Activated CD4-positive, alpha-beta T cell treated with anti-CD3 and anti-CD28 coated beads, Interleukin-2, Interleukin-6, amounts not matched to agents 100 ng/mL and 50 ng/mL, durations not matched to agents 16 hours and 8 hours (primary cell): Measurements from ENCODE around the gene FBL.
"Not testable (repeated sequence)": the region's sequence is repeated elsewhere in the genome, so short reads cannot be mapped to it uniquely, and the experiment has no call there.

Source experiments
- DNase-seq: peaks from one replicate; pipeline ENCODE4 v3.0.0-alpha.2; 2020

FBL gene

GRCh38 chr19:39819786-39820185 lies 26.4 kb downstream of the FBL start:
- no peak for DNase-seq

DNA sequence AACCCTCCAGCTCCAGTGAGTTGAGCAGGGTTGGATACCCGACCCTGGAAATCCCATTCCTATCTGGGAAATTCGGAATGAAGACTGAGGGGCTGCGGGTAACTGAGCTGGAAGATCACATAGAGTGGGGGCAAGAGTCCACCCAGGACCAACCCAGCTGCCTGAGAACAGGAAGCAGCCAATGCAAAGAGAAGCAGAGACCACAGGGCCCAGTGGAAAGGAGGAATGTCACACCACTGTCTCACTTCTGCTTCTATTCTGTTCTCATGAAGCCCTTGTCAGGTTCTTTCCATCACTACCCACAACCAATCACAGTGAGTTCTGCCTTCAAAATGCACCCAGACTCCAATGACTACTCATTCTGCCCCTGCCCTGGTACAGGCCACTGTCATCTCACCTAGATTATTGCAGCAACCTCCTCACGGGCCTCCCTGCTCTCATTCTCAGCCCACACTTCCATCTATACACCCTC lies 27.5 kb downstream of the FBL start:
- DNase-seq, result no peak

DNA sequence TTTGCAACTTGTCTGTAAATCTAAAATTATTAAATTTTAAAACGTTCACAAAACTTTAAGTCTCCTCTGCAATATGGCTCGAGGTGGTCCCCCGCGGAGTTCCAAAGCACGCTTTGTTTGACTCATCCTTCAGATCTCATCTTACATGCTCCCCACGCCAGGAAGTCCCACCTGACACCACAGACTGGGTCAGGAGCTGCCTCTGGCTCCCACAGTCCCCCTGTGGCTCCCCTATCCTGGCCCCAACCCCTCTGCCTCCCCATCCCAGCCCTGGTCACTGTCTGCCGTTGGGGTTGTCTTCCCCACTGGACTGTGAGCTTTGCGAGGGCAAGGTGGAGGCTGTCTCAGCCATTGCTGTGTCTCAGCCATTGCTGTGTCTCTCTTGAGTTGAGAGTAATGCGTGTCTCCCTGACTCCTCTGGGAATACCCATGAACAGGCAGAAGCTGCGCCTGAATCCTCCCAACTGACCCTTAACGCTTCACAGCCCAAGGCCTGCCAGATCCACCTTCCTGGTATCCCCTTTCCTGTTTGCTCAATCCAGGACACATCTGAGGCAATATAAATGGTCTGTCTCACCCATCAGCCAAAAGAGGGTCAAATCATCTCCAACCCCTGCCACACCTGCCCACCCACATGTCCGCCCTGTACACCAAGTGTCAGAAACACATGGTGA lies 28.2 kb downstream of the FBL start:
- no peak for DNase-seq

- no peak for DNase-seq
Measured at GRCh38 chr19:39816287-39817048, 29.7 kb downstream of the FBL start.

DNA sequence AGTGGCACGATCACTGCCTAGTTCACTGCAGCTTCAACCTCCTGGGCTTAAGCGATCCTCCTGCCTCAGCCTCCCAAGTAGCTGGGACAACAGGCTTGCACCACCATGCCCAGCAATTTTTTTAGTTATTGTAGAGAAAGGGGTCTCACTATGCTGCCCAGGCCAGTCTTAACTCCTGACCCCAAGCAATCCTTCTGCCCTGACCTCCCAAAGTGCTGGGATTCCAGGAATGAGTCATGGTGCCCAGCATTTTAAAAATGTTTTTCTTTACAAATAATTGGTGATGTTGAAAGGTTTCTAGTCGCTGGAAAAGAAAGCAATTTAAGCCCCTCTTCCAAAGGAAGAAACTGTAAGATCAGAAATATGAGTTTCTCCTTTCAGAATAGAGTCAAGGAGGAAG lies 31.6 kb downstream of the FBL start:
- no peak for DNase-seq

DNA sequence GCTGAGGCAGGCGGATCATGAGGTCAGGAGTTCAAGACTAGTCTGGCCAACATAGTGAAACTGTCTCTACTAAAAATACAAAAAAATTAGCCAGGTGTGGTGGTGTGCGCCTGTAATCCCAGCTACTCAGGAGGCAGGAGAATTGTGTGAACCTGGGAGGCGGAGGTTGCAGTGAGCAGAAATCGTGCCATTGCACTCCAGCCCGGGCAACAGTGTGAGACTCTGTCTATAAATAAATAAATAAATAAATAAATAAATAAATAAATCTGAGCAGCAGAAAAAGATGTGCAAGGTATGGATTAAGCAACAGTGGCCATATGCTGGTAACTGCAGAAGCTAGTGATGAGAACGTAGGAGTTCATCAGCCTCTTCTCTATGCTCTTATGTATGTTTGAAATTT lies 32.1 kb downstream of the FBL start:
- DNase-seq, result not testable (repeated sequence)

GRCh38 chr19:39813264-39813993 lies 32.8 kb downstream of the FBL start:
- DNase-seq, result no peak

GRCh38 chr19:39811064-39811463 lies 35.1 kb downstream of the FBL start:
- DNase-seq, result no peak

GRCh38 chr19:39810424-39810823 lies 35.8 kb downstream of the FBL start:
- DNase-seq, result no peak

- no peak for DNase-seq
Measured at GRCh38 chr19:39809368-39809767, 36.8 kb downstream of the FBL start.

DNA sequence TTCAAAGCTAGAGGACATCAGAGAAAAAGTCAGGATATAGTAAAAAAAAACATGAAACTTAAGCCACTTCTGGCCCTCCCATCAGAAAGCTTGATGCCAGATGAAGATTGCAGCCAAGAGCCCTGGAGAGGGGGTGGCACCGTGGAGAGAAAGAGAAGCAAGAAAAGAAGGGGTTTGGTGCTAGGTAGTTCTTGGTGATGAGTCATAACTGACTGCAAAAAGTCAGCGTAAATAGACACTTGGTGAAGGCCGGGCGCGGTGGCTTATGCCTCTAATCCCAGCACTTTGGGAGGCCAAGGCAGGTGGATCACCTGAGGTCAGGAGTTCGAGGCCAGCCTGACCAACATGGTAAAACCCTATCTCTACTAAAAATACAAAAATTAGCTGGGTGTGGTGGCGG lies 37.5 kb downstream of the FBL start:
- not testable (repeated sequence) for DNase-seq

GRCh38 chr19:39807846-39808364 lies 38.3 kb downstream of the FBL start:
- DNase-seq, result no peak

DNA sequence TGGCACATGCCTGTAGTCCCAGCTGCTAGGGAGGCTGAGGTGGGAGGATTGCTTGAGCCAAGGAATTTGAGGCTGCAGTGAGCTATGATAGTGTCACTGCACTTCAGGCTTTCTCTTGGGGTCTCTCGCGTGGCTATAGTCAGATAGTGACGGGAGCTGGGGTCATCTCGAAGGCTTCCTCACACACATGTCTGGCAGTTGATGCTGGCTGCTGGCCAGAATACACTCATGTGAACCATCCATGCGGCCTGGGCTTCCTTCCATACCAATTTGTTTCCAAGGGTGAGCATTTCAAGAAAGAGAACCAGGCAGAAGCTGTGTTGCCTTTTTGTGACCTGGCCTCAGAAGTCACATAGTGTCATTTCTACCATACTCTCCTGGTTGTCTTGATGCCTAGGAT lies 41.1 kb downstream of the FBL start:
- DNase-seq, result no peak

GRCh38 chr19:39802958-39803357 lies 43.2 kb downstream of the FBL start:
- no peak for DNase-seq

DNA sequence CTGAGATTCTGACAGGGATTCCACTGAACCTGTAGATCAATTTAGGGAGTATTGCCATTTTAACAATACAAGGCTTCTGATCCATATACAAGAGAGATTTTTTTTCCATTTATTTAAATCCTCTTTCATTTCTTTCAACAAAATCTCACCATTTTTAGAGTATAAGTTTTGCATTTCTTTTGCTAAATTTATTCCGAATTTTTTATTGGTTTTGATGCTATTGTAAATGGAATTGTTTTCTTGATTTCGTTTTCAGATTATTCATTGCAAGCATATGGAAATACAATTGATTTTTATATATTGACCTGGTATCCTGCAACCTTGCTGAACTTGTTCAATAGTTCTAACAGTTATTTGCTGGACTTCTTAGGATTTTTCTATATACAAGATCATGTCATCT lies 49.1 kb downstream of the FBL start:
- no peak for DNase-seq

DNA sequence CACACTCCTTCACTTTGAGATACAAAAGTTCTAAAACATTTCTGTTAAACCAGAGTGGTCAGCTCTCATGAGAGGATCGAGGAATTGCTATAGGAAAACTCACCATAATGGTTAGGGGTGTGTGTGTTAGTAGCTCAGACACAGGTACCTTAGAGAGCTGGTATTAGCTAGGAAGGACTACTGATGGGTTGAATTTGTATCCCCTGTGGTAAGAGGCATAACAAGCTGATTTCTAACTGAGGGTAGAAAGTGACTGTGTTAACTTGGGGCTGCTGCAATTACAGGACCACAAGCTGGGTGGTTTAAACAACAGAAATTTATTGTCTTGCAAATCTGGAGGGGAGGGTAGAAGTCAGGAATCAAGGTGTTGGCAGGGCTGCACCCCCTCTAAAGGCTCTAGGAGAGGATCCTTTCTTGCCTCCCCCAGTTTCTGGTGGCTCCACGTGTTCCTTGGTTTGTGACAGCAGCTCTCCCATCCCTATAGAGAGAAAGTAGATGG lies 50.1 kb downstream of the FBL start:
- no peak for DNase-seq

DNA sequence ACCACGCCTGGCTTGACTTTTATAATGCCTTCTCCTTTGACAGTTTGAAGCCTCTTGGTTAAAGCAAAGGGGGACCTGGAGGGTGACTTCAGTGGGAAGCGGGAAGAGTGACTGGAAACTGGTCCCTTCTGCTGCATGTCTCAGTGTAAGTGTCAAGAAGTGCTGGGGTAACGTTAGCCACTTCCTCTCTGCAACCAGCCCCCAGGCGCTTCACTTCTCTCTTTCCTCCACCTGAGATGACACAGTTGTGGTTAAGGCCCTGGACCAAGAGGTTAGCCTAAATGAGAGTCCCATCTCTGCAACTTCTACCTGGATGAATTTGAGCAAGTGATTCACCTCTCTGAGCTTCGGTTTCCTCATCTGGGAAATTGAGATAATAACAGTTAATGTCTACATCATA lies 51.2 kb downstream of the FBL start:
- peak; percentile 40 for DNase-seq

- peak; percentile 79 for DNase-seq
Measured at GRCh38 chr19:39792999-39793546, 53.1 kb downstream of the FBL start.

GRCh38 chr19:39788244-39788643 lies 57.9 kb downstream of the FBL start:
- no peak for DNase-seq
